H9 (cell line): Measurements from ENCODE around the gene PLD3. TPM values are rescaled to one million over a fixed set of nuclear protein-coding genes. Genes with fewer than 3 reads are reported as not detected.
A peak's percentile ranks its signal among the peaks of the same experiment; 100 is the strongest.

Source experiments
- DNase-seq: peaks from one replicate; pipeline ENCODE4 v3.0.0-alpha.2; 2017
- H2AFZ ChIP-seq: one replicate; pipeline ENCODE4 v1.6.1; 2013; ENCODE audit warnings: mild to moderate bottlenecking, low read length, control low read depth, moderate library complexity
- H2AK5ac ChIP-seq: 2 replicates; pipeline ENCODE4 v1.6.1; 2013; ENCODE audit warnings: low read length, control low read depth, mixed read lengths; ENCODE audit not compliant: insufficient read length
- H2BK120ac ChIP-seq: one replicate; pipeline ENCODE4 v1.6.1; 2013; ENCODE audit warnings: low read depth, mild to moderate bottlenecking, low read length, control low read depth, inconsistent platforms; ENCODE audit not compliant: poor library complexity, severe bottlenecking
- H2BK12ac ChIP-seq: 2 replicates; pipeline ENCODE4 v1.6.1; 2013; ENCODE audit warnings: low read length, control low read depth, mixed read lengths, low read depth; ENCODE audit not compliant: insufficient read length
- H2BK15ac ChIP-seq: 2 replicates; pipeline ENCODE4 v1.6.1; 2013; ENCODE audit warnings: low read depth, low read length, control low read depth
- H2BK20ac ChIP-seq: one replicate; pipeline ENCODE4 v1.6.1; 2013; ENCODE audit warnings: low read depth, mild to moderate bottlenecking, low read length, control low read depth, inconsistent platforms; ENCODE audit not compliant: poor library complexity, severe bottlenecking
- H2BK5ac ChIP-seq: 2 replicates; pipeline ENCODE4 v1.6.1; 2013; ENCODE audit warnings: low read length, control low read depth, mixed read lengths; ENCODE audit not compliant: insufficient read length
- H3K14ac ChIP-seq: 2 replicates; pipeline ENCODE4 v1.6.1; 2013; ENCODE audit warnings: low read length, control low read depth; ENCODE audit not compliant: insufficient read depth
- H3K18ac ChIP-seq: 2 replicates; pipeline ENCODE4 v1.6.1; 2013; ENCODE audit warnings: low read depth, mild to moderate bottlenecking, mixed read lengths, low read length, control low read depth; ENCODE audit not compliant: insufficient read length
- H3K23ac ChIP-seq: 2 replicates; pipeline ENCODE4 v1.6.1; 2013; ENCODE audit warnings: low read length, control low read depth, mixed read lengths, low read depth; ENCODE audit not compliant: insufficient read length
- H3K23me2 ChIP-seq: 2 replicates; pipeline ENCODE4 v1.6.1; 2013; ENCODE audit warnings: low read depth, mild to moderate bottlenecking, mixed read lengths, low read length, control low read depth; ENCODE audit not compliant: insufficient read length, poor library complexity, severe bottlenecking
- H3K27ac ChIP-seq: 2 replicates; pipeline ENCODE4 v1.5.1; 2013; ENCODE audit warnings: low read length, control low read depth, mixed read lengths, low read depth; ENCODE audit not compliant: insufficient read length
- H3K27me3 ChIP-seq: 2 replicates; pipeline ENCODE4 v1.6.1; 2013; ENCODE audit warnings: low read length, control low read depth, inconsistent platforms; ENCODE audit not compliant: insufficient read depth
- H3K4ac ChIP-seq: 2 replicates; pipeline ENCODE4 v1.6.1; 2013; ENCODE audit warnings: low read depth, mild to moderate bottlenecking, control low read depth, inconsistent platforms, low read length, moderate library complexity
- H3K4me1 ChIP-seq: 2 replicates; pipeline ENCODE4 v1.6.1; 2013; ENCODE audit warnings: low read length, control low read depth, inconsistent platforms; ENCODE audit not compliant: insufficient read depth
- H3K4me2 ChIP-seq: 2 replicates; pipeline ENCODE4 v1.6.1; 2013; ENCODE audit warnings: low read length, control low read depth, mixed read lengths; ENCODE audit not compliant: insufficient read length, insufficient read depth
- H3K56ac ChIP-seq: 2 replicates; pipeline ENCODE4 v1.6.1; 2013; ENCODE audit warnings: low read depth, mild to moderate bottlenecking, mixed read lengths, low read length, control low read depth; ENCODE audit not compliant: insufficient read length
- H3K79me1 ChIP-seq: 2 replicates; pipeline ENCODE4 v1.6.1; 2013; ENCODE audit warnings: low read depth, mild to moderate bottlenecking, moderate library complexity, low read length, control low read depth, inconsistent platforms; ENCODE audit not compliant: insufficient read depth, poor library complexity, severe bottlenecking
- H3K79me2 ChIP-seq: 2 replicates; pipeline ENCODE4 v1.6.1; 2013; ENCODE audit warnings: low read length, control low read depth, inconsistent platforms; ENCODE audit not compliant: insufficient read depth
- H3K9ac ChIP-seq: 2 replicates; pipeline ENCODE4 v1.6.1; 2013; ENCODE audit warnings: low read length, control low read depth, mixed read lengths; ENCODE audit not compliant: insufficient read length; ENCODE audit errors: extremely low read depth
- H3K9me3 ChIP-seq: one replicate; pipeline ENCODE4 v1.6.1; 2013; ENCODE audit warnings: low read depth, low read length, inconsistent platforms; ENCODE audit not compliant: control insufficient read depth
- H3T11ph ChIP-seq: one replicate; pipeline ENCODE4 v1.6.1; 2013; ENCODE audit warnings: mild to moderate bottlenecking, low read length, control low read depth, inconsistent platforms
- H4K20me1 ChIP-seq: one replicate; pipeline ENCODE4 v1.6.1; 2013; ENCODE audit not compliant: control insufficient read depth, insufficient read length, insufficient read depth
- H4K5ac ChIP-seq: 2 replicates; pipeline ENCODE4 v1.6.1; 2013; ENCODE audit warnings: low read depth, mild to moderate bottlenecking, mixed read lengths, low read length, control low read depth; ENCODE audit not compliant: insufficient read length
- H4K8ac ChIP-seq: replicated peaks from 2 replicates; pipeline ENCODE4 v1.6.1; 2013; ENCODE audit warnings: low read length, control low read depth, mixed read lengths, low read depth; ENCODE audit not compliant: insufficient read length
- H4K91ac ChIP-seq: 2 replicates; pipeline ENCODE4 v1.6.1; 2013; ENCODE audit warnings: low read depth, mild to moderate bottlenecking, moderate library complexity, mixed read lengths, low read length, control low read depth; ENCODE audit not compliant: insufficient read length
- H3K27ac Mint-ChIP-seq, 3 experiments: 2 replicates in 2 of 3; 3 replicates in 1 of 3; pipeline ENCODE4 v1.8.0; 2020 to 2021; ENCODE audit warnings: mixed read lengths in 3 of 3, mild to moderate bottlenecking in 1 of 3, moderate library complexity in 1 of 3
- H3K27me3 Mint-ChIP-seq: 2 replicates; pipeline ENCODE4 v1.8.0; 2021; ENCODE audit warnings: low read depth, mild to moderate bottlenecking, moderate library complexity, mixed read lengths
- H3K36me3 Mint-ChIP-seq, 3 experiments: 2 replicates in 2 of 3; 3 replicates in 1 of 3; pipeline ENCODE4 v1.8.0; 2020 to 2021; ENCODE audit warnings: low read depth in 3 of 3, mixed read lengths in 3 of 3; ENCODE audit not compliant: insufficient read depth in 1 of 3
- H3K4me1 Mint-ChIP-seq, 2 experiments: 2 replicates each; pipeline ENCODE4 v1.8.0; 2020; ENCODE audit warnings: mixed read lengths in 2 of 2
- H3K4me3 Mint-ChIP-seq, 2 experiments: 2 replicates in 1 of 2; 3 replicates in 1 of 2; pipeline ENCODE4 v1.8.0; 2020 to 2021; ENCODE audit warnings: mild to moderate bottlenecking in 2 of 2, mixed read lengths in 2 of 2, moderate library complexity in 1 of 2
- H3K9me3 Mint-ChIP-seq, 2 experiments: 2 replicates in 1 of 2; 3 replicates in 1 of 2; pipeline ENCODE4 v1.8.0; 2020; ENCODE audit warnings: mild to moderate bottlenecking in 2 of 2, mixed read lengths in 2 of 2, moderate library complexity in 1 of 2
- WGBS: extraction: QIAGEN DNeasy Blood & Tissue Kit; methylation state at CpG from one replicate; pipeline ENCODE4 v1.1.7; 2013; ENCODE audit warnings: missing lambda C conversion rate, low lambda C conversion rate, mixed read lengths; ENCODE audit not compliant: insufficient read length; ENCODE audit errors: extremely low coverage; 5-methylcytosine and 5-hydroxymethylcytosine counted together
- total RNA-seq: library from RNA; stranded (reverse); gene quantifications from 2 replicates; pipeline ENCODE4 v1.2.1, GENCODE V29; 2021
- TF ChIP-seq, protein P1 (sequence below): fragments of 200-600 bp; sonication (generic); conservative IDR thresholded peaks from 3 replicates; pipeline ENCODE4 v1.8.0; 2021; ENCODE audit warnings: antibody characterized with exemption, mild to moderate bottlenecking

The PLD3 gene
- total RNA-seq, 1 experiment from 2014 or later, result 194 TPM

DNA sequence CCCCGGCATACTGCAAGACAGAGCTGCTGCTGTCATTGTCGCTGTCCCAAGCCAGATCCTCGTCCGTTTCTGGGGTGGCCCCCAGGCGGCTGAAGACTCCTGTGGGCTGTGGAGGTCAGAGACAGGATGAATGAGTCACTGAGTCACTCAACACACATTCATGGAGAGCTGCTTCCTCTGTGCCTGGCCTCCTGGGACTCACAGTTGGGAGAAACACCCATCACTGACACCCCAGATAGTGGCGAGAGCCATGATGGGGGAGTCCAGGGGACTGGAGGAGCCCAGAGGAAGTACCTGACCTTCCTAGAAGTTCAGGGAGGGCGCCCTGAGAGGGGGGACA, 26.3 kb upstream of the PLD3 start:
- H3K4me2 ChIP-seq, result no peak overlapping the region
- H2BK12ac ChIP-seq, result no peak overlapping the region
- H4K5ac ChIP-seq, result no peak overlapping the region

More for the DNA sequence above, 26.3 kb upstream of the PLD3 start:
- H3K4me3 Mint-ChIP-seq, result no peak overlapping the region
- Histone ChIP-seq H3K4ac (no peak overlapping the region), H2BK5ac (no peak overlapping the region), H3T11ph (no peak overlapping the region), H3K23ac (no peak overlapping the region), H3K14ac (no peak overlapping the region), H2AK5ac (no peak overlapping the region), H3K27ac (no peak overlapping the region), H3K79me2 (no peaks in the 10 kb centered on the region), H3K79me1 (no peaks in the 10 kb centered on the region), H3K18ac (no peak overlapping the region), H3K56ac (no peak overlapping the region), H4K20me1 (no peaks in the 10 kb centered on the region), H3K23me2 (no peaks in the 10 kb centered on the region), H2BK20ac (no peak overlapping the region), H3K9me3 (no peaks in the 10 kb centered on the region), H3K4me1 (no peaks in the 10 kb centered on the region), H2BK15ac (no peak overlapping the region), H3K27me3 (no peaks in the 10 kb centered on the region; the same call in 1 of the 2 replicates), H3K9ac (no peak overlapping the region), H2AFZ (no peak overlapping the region), H4K8ac (no peak overlapping the region), H2BK120ac (no peak overlapping the region), H4K91ac (no peak overlapping the region)
- DNase-seq, result no peak
- H3K36me3 Mint-ChIP-seq, result peaks cover 9 to 73% (median 48%) of the 10 kb centered on the region in 3 experiments; a peak in 6 of 7 replicates
- H3K4me1 Mint-ChIP-seq, result peaks cover 0 to 4% of the 10 kb centered on the region in 2 experiments; a peak in 1 of 4 replicates
- H3K9me3 Mint-ChIP-seq, result no peaks in the 10 kb centered on the region; a peak in 1 of 5 replicates
- TF ChIP-seq, protein P1, sequence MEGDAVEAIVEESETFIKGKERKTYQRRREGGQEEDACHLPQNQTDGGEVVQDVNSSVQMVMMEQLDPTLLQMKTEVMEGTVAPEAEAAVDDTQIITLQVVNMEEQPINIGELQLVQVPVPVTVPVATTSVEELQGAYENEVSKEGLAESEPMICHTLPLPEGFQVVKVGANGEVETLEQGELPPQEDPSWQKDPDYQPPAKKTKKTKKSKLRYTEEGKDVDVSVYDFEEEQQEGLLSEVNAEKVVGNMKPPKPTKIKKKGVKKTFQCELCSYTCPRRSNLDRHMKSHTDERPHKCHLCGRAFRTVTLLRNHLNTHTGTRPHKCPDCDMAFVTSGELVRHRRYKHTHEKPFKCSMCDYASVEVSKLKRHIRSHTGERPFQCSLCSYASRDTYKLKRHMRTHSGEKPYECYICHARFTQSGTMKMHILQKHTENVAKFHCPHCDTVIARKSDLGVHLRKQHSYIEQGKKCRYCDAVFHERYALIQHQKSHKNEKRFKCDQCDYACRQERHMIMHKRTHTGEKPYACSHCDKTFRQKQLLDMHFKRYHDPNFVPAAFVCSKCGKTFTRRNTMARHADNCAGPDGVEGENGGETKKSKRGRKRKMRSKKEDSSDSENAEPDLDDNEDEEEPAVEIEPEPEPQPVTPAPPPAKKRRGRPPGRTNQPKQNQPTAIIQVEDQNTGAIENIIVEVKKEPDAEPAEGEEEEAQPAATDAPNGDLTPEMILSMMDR, result no peak
- no peaks in the 10 kb centered on the region for H3K27me3 Mint-ChIP-seq
- H3K27ac Mint-ChIP-seq, result peak overlapping the region in 1 of 3 experiments; percentile 49; a peak in 1 of 7 replicates
- WGBS, result no CpG with 5 or more reads among the region's 7 CpGs
